Thoracic aorta endothelial cell (primary cell): Measurements from ENCODE around the gene EPRS1. TPM values are rescaled to one million over a fixed set of nuclear protein-coding genes. Genes with fewer than 3 reads are reported as not detected.

ENCODE experiments used
- total RNA-seq: library from RNA; depleted of rRNA; stranded (reverse); fragments of >200 nt; gene quantifications from 2 replicates; pipeline ENCODE4 v1.2.3, GENCODE V29; 2012

The EPRS1 gene
- 189 and 192 TPM in 2 replicates for total RNA-seq

DNA sequence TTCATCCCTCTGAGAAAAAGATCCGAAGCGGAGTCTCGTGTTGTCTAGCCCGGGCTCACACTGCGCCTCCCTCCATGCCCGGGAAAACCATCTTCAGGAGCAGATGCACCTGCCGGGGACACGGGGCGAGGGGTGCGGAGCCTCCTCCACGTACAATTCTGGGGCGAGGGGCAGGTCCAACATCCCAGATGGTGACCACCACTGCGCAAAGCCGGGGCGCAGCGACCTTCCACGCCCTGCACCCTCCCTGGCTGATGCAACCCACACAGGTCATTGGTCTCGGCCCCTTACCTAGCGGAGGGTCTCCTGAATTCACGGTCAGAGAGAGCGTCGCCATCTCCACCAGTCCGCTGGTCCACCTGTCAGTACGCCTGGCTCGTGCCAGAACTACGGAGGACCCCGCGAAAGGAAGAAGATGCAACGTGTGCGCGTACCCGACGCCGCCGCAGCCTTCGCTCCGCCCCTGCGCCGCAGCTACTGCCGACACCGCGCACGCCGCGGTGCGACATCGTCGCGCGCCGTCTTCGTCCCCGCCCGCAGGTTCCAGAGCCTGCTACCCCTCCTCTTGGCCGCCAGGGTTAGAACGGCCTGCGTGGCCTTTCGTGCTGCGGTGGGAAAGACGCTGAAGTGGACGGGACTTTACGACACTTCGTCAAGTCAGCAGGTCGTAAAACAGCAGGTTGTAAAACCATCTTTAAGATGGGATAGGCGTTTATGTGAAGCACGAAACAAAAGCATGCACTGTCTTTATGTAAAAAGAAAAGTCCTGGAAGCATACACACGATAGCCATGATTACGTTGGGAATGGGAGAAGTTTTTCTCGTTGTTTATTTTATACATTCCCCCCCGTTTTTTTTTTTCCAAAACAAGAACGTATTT, at the start of gene EPRS1:
Gene EPRS1, minus strand, starts transcription at position 454 of the 879 bp plus-strand sequence. Its CDS starts 117 bp downstream, at position 337.

DNA sequence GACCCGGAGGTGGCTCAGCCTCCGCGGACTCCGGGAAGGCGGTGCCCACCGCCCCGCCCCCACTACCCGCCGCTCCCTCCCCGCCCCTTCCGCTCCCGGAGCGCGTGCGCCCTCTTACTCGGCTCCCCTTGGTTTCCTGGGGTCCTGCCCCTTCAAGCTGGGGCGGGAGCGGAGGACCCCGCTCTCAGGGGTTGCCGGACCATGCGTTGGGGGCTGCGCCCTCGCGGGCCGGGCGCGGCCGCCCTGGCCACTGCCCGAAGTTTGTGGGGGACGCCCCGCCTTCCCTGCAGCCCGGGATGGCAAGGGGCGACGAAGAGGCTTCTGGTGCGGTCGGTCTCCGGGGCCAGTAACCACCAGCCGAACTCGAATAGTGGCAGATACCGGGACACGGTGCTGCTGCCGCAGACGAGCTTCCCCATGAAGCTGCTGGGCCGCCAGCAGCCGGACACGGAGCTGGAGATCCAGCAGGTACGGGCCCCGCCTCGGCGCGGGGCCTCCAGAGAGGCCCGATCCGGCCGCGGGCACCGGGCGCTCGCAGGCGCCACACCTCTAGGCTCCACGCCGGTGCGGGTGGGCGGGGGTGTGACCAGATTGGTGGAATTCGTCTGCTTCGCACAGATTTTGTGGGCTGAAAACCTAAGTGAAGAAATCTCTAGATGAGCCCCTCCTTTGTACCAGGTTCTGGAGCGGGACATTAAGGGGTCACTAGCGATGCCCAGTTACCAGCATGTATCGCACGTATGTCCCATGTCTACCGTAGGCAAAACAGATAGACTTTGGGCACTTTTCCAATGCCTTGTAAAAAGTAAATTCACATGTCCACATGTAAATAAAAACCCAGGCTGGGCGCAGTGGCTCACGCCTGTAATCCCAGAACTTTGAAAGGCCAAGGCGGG, 48.0 kb upstream of the EPRS1 start, which contains the start of gene IARS2:
Gene IARS2, plus strand, starts transcription at position 117 of the 896 bp plus-strand sequence. Its CDS starts 85 bp downstream, at position 202.

GRCh38 chr1:220089650-220090556, 43.6 kb upstream of the EPRS1 start, which contains the start of gene BPNT1:
Gene BPNT1 (minus strand): TSS chr1:220089788. CDS start chr1:220079846, 9,942 bp downstream.

Other genes starting within 250 kb of the EPRS1 start
- not detected in 2 replicates for gene SLC30A10, start 117.9 kb downstream of the EPRS1 start, total RNA-seq
- 32.3 and 39.2 TPM in 2 replicates for gene BPNT1, start 43.3 kb upstream of the EPRS1 start, total RNA-seq
- gene IARS2, start 47.6 kb upstream of the EPRS1 start, total RNA-seq, result 112 TPM in 2 replicates
- 50.3 and 51.5 TPM in 2 replicates for gene RAB3GAP2, start 225.9 kb upstream of the EPRS1 start, total RNA-seq